ENCODE measurements around the gene MYH4. TPM values are rescaled to one million over a fixed set of nuclear protein-coding genes. Genes with fewer than 3 reads are reported as not detected.
A peak's percentile ranks its signal among the peaks of the same experiment; 100 is the strongest.

Gene MYH4
- total and polyA plus RNA-seq, 9 of the 15 experiments (the other 6 are each of a cell fraction or from before 2014, with no cell fraction given), result not detected

DNA sequence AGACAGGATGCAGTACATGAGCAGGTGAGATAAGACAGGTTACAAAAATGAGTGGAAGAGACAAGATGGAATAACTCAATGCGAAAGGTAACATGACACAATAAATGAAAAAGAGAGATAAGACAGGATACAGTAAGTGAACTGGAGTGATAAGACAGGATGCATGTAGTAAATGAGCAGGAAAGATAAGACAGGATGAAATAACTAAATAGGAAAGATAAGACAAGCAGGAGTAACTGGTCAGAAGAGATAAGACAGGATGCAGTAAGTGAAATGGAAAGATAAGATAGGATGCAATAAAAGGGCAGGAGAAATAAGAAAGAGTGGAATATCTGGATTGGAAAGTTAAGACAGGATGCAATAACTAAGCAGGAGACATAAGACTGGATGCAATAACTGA lies 8.3 kb upstream of the MYH4 start (continued):
- TF ChIP-seq GATA2 (CRISPR knock-in tag; IDR thresholded peaks at IDR 0.05) (no peak), PPARD (CRISPR knock-in tag; IDR thresholded peaks at IDR 0.05) (no peak), ATF1 (CRISPR knock-in tag; IDR thresholded peaks at IDR 0.05) (no peak), ATF1 (tag; IDR thresholded peaks at IDR 0.05) (no peak), CBFA2T2 (conservative IDR thresholded peaks at IDR 0.05) (peak; percentile 75), ZNF778 (CRISPR knock-in tag; IDR thresholded peaks at IDR 0.05) (no peak), TEAD4 (IDR thresholded peaks at IDR 0.05; ENCODE audit: low read length) (peak; percentile 54; the same call in 1 of the 2 replicates), TEAD4 (CRISPR knock-in tag; IDR thresholded peaks at IDR 0.05; ENCODE audit: borderline replicate concordance) (no peak), SNRNP70 (optimal IDR thresholded peaks at IDR 0.05; ENCODE audit: low read depth, low read length) (no peak), NFIX (CRISPR knock-in tag; IDR thresholded peaks at IDR 0.05; ENCODE audit: low read depth) (no peak), ZNF140 (CRISPR knock-in tag; IDR thresholded peaks at IDR 0.05) (no peak), SRSF3 (IDR thresholded peaks at IDR 0.05; ENCODE audit: insufficient read depth, low read length) (no peak), ARID1B (IDR thresholded peaks at IDR 0.05) (peak; percentile 72), PHTF2 (CRISPR knock-in tag; IDR thresholded peaks at IDR 0.05) (no peak), L3MBTL2 (IDR thresholded peaks at IDR 0.05) (no peak), SMARCE1 (IDR thresholded peaks at IDR 0.05) (no peak), SMARCA5 (IDR thresholded peaks at IDR 0.05) (no peak), STAT5A (IDR thresholded peaks at IDR 0.05; ENCODE audit: borderline replicate concordance, low read length) (no peak), SETDB1 (IDR thresholded peaks at IDR 0.05; ENCODE audit: low read length) (no peak), FOSL1 (tag; conservative IDR thresholded peaks at IDR 0.05) (0 out of 2 replicates have a peak, but pooled peaks have one; percentile 27), CBFA2T3 (IDR thresholded peaks at IDR 0.05) (peak; percentile 79), TRIM24 (IDR thresholded peaks at IDR 0.05) (peak in 1 of 2 experiments; percentile 65; a peak in 1 of 4 replicates), SMAD4 (CRISPR knock-in tag; conservative IDR thresholded peaks at IDR 0.05) (no peak), CBFB (CRISPR knock-in tag; IDR thresholded peaks at IDR 0.05) (no peak), ZBTB17 (CRISPR knock-in tag; IDR thresholded peaks at IDR 0.05) (no peak), DPF2 (IDR thresholded peaks at IDR 0.05) (no peak), SAFB2 (IDR thresholded peaks at IDR 0.05; ENCODE audit: borderline replicate concordance, low read depth, low read length, severe bottlenecking) (no peak), GABPB1 (CRISPR knock-in tag; IDR thresholded peaks at IDR 0.05) (no peak), MTA2 (IDR thresholded peaks at IDR 0.05; ENCODE audit: low read depth) (peak; percentile 61)
- TF ChIP-seq, protein P1, sequence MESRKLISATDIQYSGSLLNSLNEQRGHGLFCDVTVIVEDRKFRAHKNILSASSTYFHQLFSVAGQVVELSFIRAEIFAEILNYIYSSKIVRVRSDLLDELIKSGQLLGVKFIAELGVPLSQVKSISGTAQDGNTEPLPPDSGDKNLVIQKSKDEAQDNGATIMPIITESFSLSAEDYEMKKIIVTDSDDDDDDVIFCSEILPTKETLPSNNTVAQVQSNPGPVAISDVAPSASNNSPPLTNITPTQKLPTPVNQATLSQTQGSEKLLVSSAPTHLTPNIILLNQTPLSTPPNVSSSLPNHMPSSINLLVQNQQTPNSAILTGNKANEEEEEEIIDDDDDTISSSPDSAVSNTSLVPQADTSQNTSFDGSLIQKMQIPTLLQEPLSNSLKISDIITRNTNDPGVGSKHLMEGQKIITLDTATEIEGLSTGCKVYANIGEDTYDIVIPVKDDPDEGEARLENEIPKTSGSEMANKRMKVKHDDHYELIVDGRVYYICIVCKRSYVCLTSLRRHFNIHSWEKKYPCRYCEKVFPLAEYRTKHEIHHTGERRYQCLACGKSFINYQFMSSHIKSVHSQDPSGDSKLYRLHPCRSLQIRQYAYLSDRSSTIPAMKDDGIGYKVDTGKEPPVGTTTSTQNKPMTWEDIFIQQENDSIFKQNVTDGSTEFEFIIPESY (CRISPR knock-in tag; IDR thresholded peaks at IDR 0.05), result no peak
- TF ChIP-seq, protein P2, sequence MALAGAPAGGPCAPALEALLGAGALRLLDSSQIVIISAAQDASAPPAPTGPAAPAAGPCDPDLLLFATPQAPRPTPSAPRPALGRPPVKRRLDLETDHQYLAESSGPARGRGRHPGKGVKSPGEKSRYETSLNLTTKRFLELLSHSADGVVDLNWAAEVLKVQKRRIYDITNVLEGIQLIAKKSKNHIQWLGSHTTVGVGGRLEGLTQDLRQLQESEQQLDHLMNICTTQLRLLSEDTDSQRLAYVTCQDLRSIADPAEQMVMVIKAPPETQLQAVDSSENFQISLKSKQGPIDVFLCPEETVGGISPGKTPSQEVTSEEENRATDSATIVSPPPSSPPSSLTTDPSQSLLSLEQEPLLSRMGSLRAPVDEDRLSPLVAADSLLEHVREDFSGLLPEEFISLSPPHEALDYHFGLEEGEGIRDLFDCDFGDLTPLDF (CRISPR knock-in tag; IDR thresholded peaks at IDR 0.05), result no peak
- TF ChIP-seq, protein P3, sequence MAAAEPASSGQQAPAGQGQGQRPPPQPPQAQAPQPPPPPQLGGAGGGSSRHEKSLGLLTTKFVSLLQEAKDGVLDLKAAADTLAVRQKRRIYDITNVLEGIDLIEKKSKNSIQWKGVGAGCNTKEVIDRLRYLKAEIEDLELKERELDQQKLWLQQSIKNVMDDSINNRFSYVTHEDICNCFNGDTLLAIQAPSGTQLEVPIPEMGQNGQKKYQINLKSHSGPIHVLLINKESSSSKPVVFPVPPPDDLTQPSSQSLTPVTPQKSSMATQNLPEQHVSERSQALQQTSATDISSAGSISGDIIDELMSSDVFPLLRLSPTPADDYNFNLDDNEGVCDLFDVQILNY (CRISPR knock-in tag; IDR thresholded peaks at IDR 0.05), result no peak
